HEK293 (cell line): ENCODE measurements around the gene SLC9C2.

ENCODE experiments used
- CTCF ChIP-seq: fragments of 450-650 bp; formaldehyde crosslinking; IDR thresholded peaks from 2 replicates; pipeline ENCODE4 v1.5.1; 2016; ENCODE audit warnings: missing biosample characterization, missing genetic modification characterization
- HOXA7 ChIP-seq: sonication (generic); formaldehyde crosslinking; IDR thresholded peaks from 2 replicates; pipeline ENCODE4 v1.8.1; 2022; ENCODE audit warnings: missing genetic modification reagents, borderline replicate concordance
- PRDM1 ChIP-seq: fragments of 450-650 bp; formaldehyde crosslinking; IDR thresholded peaks from 2 replicates; pipeline ENCODE4; 2016; ENCODE audit warnings: missing biosample characterization, missing genetic modification characterization
- REST ChIP-seq: fragments of 450-650 bp; formaldehyde crosslinking; IDR thresholded peaks from 2 replicates; pipeline ENCODE4 v1.5.1; 2016; ENCODE audit warnings: missing biosample characterization, missing genetic modification characterization
- SP2 ChIP-seq: fragments of 450-650 bp; formaldehyde crosslinking; IDR thresholded peaks from 2 replicates; pipeline ENCODE4 v1.5.1; 2016; ENCODE audit warnings: missing biosample characterization, missing genetic modification characterization
- YY1 ChIP-seq: fragments of 450-650 bp; formaldehyde crosslinking; IDR thresholded peaks from 2 replicates; pipeline ENCODE4 v1.5.1; 2018; ENCODE audit warnings: missing biosample characterization, missing genetic modification characterization
- ZNF146 ChIP-seq: fragments of 450-650 bp; formaldehyde crosslinking; IDR thresholded peaks from 2 replicates; pipeline ENCODE4 v1.5.1; 2016; ENCODE audit warnings: missing biosample characterization, missing genetic modification characterization
- ZNF274 ChIP-seq, 2 experiments: fragments of 200-500 bp in 1 of 2; fragments of 450-650 bp in 1 of 2; sonication (Bioruptor generic) in 1 of 2; formaldehyde crosslinking in 1 of 2; IDR thresholded peaks; 2 replicates each; pipeline versions ENCODE4 v1.5.1 to v1.6.1; 2014 to 2016; ENCODE audit warnings: borderline replicate concordance in 1 of 2, inconsistent platforms in 1 of 2, low read length in 1 of 2, missing biosample characterization in 1 of 2, missing genetic modification characterization in 1 of 2
- ZNF530 ChIP-seq: fragments of 450-650 bp; formaldehyde crosslinking; IDR thresholded peaks from 2 replicates; pipeline ENCODE4 v1.5.1; 2016; ENCODE audit warnings: low read depth, missing biosample characterization, missing genetic modification characterization
- ZNF768 ChIP-seq: fragments of 450-650 bp; formaldehyde crosslinking; IDR thresholded peaks from 2 replicates; pipeline ENCODE4 v1.5.1; 2018; ENCODE audit warnings: missing biosample characterization, mild to moderate bottlenecking, missing genetic modification characterization
- ZNF792 ChIP-seq: fragments of 450-650 bp; formaldehyde crosslinking; IDR thresholded peaks from 2 replicates; pipeline ENCODE4 v1.5.1; 2016; ENCODE audit warnings: missing biosample characterization, missing genetic modification characterization
- ZNF843 ChIP-seq: fragments of 450-650 bp; formaldehyde crosslinking; IDR thresholded peaks from 2 replicates; pipeline ENCODE4 v1.5.1; 2016; ENCODE audit warnings: missing biosample characterization, missing genetic modification characterization

- TF ChIP-seq ZNF274 (IDR thresholded peaks at IDR 0.05; ENCODE audit: low read length) (no peak), ZNF274 (tag by site-specific recombination; IDR thresholded peaks at IDR 0.05; ENCODE audit: borderline replicate concordance) (no peak), REST (no peak), CTCF (tag by site-specific recombination) (no peak), ZNF146 (no peak), HOXA7 (CRISPR knock-in tag) (no peak), PRDM1 (tag by site-specific recombination) (no peak), SP2 (tag by site-specific recombination) (no peak), ZNF530 (tag by site-specific recombination) (no peak), ZNF768 (tag by site-specific recombination) (no peak), YY1 (no peak), ZNF843 (tag by site-specific recombination) (no peak), ZNF792 (no peak)
Measured at GRCh38 chr1:173555651-173556305, 47.1 kb downstream of the SLC9C2 start.
